ENCODE results near the gene COG4.

DNA sequence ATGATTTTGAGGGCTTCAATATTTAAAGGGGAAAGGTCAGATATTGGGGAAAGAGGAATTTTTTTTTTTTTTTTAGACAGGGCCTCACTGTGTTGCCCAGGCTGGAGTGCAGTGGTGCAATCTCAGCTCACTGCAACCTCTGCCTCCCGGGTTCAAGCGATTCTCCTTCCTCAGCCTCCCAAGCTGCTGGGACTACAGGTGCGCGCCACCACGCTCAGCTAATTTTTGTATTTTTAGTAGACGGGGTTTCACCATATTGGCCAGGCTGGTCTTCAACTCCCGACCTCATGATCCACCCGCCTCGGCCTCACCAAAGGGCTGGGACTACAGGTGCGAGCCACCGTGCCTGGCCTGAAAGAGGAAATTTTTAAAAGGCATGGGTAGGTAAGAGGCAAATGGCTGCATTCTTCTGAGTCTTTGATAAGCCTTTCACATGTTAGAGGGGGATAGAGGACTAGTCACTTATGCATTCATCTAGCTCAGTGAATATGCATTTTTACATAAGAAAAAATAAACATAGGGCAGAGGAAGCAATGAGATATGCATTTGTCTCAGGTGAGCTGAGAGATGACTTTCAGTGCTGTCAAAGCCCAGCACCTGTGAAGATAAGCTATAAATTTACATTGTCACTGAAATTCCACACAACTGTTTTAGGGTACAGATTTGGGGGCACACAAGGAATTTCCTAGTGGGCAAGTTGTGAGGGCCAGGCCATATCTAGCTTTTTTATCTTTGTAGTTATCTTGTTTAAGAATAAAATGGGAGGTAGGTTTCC, 70.0 kb downstream of the COG4 start:
- TF ChIP-seq, protein P1, sequence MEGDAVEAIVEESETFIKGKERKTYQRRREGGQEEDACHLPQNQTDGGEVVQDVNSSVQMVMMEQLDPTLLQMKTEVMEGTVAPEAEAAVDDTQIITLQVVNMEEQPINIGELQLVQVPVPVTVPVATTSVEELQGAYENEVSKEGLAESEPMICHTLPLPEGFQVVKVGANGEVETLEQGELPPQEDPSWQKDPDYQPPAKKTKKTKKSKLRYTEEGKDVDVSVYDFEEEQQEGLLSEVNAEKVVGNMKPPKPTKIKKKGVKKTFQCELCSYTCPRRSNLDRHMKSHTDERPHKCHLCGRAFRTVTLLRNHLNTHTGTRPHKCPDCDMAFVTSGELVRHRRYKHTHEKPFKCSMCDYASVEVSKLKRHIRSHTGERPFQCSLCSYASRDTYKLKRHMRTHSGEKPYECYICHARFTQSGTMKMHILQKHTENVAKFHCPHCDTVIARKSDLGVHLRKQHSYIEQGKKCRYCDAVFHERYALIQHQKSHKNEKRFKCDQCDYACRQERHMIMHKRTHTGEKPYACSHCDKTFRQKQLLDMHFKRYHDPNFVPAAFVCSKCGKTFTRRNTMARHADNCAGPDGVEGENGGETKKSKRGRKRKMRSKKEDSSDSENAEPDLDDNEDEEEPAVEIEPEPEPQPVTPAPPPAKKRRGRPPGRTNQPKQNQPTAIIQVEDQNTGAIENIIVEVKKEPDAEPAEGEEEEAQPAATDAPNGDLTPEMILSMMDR (IDR thresholded peaks at IDR 0.05 in 8 of 11, conservative IDR thresholded peaks at IDR 0.05 in 3 of 11) = no peak
- no peak for TF ChIP-seq POLR2A (IDR thresholded peaks at IDR 0.05)
